Activated T-cell treated with anti-CD3 and anti-CD28 coated beads for 1 hour (primary cell): ENCODE results near the gene POLK.
"Not testable (repeated sequence)": the region's sequence is repeated elsewhere in the genome, so short reads cannot be mapped to it uniquely, and the experiment has no call there.

Source experiments
- DNase-seq: peaks from one replicate; pipeline ENCODE4 v3.0.0-alpha.2; 2020; ENCODE audit warnings: low read depth

The POLK gene

DNA sequence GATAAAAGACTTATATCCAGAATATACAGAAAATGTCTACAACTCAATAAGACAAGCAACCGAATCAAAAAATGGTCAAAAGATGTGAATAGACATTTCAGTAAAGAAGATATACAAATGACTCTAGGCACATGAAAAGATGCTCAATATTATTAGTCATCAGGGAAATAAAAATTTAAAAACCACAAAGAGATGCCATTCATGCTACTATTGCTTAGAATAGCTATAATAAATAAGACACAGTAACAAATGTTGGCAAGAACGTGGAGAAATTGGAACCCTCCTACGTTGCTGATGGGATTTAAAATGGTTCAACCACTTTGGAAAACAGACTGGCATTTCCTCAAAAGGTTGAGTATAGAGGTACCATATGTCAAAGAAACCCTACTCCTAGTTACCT lies 39.8 kb downstream of the POLK start:
- no peak for DNase-seq

DNA sequence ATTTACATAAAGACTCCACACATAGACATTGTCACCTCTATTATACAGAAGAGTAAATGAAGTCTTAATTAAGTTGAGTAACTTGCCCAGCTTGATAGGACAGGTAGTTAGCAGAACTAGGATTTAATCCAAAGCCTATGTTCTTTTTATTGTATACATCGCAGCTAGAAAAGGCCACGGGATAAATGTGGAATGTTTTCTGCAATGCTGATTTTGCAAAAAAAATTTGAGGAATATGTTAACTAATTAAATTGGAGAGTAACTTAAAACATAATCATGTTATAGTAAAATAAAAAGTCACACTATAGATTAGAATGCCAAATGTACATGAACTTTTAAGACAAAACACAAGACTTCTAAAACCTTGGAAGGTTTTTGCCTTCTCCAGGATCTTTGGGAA lies 41.1 kb downstream of the POLK start:
- no peak for DNase-seq

DNA sequence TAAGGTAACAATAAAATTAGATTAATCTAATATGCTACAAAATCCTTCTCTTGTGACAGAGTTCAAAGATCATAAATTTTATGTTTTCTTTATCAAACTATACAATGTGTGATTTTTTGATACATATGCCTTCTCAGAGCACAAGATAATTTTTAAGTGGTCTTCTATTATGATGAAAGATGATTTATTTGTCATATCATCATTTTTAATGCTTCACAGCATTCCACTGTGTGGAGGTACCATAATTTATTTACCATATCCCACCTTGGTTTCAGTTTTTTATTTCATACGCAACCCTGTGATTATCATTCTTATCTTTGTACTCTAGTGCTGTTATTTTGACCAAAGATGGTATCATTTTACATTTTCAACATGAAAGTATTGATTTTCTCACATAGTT lies 41.7 kb downstream of the POLK start:
- no peak for DNase-seq

DNA sequence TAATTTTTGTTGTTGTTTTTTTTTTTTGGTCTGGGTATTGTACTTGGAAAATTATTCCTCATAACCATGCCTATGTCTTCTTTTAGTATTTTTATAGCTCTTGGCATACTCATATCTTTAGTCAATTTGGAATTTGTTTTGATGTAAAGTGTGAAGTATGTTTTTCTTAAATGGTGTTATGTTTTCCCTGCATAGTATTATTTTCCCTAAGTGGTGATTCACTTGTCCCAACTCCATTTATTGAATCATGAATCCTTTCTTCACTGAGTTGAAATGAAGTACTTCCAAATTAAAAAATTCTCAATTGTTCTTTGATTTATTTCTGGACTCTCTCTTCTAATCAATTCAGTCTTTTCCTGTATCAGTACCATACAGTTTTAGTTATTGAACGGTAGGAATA lies 46.5 kb downstream of the POLK start:
- no peak for DNase-seq

DNA sequence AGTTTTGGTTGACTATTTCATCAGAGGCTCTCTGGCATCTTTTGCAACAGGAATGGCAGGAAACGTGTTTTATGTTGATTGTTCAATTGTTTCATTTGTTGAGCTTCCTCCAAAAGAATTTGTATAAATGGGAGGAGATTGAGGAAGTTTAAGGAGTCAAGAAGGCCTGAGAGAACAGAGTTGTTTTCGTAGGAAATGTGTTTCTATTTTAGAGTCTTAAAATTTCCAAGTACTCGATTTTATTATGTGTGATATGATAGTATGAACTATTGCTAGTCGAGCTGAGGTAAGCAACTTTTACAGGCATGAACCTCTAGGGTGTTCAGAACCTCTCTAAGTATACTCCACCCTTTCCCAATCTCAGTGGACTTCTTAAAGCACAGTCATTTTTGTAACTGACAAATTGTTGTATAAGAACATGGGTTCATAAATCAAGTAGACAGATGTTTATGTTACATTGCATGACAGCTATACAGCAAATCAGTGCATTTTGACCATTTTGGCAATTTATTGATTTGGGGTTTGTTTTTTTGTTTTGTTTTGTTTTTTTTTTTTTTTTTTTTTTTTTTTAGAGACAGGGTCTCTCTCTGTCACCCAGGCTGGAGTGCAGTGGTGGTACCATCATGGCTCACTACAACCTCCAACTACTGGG lies 47.4 kb downstream of the POLK start:
- no peak for DNase-seq

DNA sequence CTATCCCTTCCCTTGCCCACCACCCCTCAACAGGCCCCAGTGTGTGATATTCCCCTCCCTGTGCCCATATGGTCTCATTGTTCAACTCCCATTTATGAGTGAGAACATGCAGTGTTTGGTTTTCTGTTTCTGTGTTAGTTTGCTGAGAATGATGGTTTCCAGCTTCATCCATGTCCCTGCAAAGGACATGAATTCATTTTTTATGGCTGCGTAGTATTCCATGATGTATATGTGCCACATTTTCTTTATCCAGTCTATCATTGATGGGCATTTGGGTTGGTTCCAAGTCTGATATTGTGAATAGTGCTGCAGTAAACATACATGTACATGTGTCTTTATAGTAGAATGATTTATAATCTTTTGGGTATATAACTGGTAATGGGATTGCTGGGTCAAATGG lies 49.0 kb downstream of the POLK start:
- DNase-seq, result not testable (repeated sequence)

DNA sequence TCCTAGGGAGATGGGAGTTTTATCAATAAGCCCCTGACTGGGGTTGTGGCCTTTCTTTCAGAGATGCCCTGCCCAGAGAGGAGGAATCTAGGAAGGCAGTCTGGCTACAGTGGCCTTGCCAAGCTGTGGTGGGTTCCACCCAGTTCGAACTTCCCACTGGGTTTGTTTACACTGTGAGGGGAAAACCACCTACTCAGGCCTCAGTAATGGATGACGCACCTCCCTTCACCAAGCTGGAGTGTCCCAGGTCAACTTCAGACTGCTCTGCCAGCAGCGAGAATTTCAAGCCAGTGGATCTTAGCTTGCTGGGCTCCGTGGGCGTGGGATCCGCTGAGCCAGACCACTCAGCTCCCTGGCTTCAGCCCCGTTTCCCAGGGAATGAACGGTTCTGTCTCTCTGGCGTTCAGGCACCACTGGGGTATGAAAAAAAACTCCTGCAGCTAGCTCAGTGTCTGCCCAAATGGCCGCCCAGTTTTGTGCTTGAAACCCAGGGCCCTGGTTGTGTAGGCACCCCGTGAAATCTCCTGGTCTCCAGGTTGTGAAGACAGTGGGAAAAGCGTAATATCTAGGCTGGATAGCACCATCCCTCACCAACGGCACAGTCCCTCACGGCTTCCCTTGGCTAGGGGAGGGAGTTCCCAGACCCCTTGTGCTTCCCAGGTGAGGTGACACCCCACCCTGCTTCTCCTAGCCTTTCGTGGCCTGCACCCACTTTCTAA lies 54.5 kb downstream of the POLK start:
- not testable (repeated sequence) for DNase-seq

DNA sequence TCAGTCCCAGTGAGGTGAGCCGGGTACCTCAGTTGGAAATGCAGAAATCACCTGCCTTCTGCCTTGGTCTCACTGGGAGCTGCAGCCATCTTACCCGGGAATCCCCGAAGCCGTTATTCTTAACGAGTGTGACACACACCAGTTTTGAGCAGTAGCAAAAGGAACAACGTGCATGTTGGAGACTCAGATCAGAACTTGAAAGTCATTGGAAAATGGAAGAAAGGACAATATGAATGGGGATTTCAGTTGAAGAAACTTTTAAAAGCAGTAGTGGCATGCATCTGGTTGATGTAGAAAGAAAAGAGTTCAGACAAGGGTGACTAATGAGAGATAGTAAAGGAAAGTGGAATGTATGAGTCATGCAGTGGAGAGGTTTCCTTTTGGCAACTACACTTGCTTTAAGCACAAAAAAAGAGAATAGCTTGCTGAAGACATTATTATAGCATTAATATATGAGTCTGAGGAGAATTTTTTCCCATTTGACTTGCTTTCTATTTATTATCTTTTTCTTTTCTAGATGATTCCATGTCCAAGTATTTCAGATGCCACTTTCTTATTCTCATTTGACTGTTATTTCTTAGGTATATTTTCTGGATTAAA lies 55.1 kb downstream of the POLK start:
- DNase-seq, result no peak

DNA sequence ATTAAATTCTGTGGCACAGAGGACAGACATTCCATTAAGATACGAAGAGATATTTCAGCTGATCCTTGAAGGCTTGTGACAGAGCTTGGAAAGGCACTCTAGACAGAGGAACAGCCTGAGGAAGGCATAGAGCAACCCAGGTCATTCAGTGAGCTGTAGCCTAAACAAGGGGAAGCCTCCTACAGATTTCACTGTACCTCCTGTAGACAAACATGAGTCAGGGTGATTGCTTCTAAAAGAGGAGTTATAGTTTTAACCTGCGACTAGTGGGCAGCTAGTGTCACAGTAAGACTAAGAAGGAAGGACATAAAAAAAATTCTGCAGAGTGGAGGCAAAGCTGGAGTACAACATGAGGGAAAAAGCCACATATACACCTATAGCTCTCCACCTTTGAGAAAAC lies 56.0 kb downstream of the POLK start:
- no peak for DNase-seq

DNA sequence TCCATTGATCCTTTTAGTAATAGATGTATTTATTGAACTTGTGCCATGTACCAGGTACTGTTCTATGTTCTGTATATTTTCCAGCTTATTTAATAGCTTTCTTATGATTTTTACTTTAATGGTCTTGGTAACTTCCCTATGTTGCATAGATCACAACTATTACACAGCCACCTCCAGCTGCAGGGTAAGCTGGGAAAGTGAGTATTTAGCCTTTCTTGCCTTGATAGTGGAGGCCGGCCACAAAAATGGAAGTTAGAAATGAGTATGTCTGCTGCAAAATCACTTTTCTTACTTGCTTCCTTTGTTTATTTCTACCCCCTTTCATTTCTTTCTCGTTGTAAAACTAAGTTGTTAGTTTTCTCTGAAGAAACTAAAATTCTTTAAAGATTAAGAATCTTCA lies 56.5 kb downstream of the POLK start:
- DNase-seq, result no peak

DNA sequence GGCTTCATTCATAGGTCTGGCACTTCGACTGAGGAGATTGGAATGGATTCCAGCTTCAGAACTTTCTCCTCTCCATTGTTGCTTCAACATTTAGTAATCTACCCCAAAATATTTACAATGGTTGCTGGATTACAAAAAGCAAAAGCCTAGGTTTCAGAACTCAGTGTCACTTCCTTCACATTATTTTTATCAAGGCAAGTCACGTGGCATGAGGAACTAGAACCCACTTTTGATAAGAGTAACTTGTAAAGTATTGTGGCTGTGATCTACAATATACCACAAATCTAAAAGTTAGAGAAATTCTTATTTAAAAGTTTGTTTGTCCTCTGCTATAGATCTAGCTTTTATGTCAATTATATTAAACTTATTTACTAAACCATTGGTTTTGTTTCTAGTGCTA lies 59.9 kb downstream of the POLK start:
- DNase-seq, result no peak

DNA sequence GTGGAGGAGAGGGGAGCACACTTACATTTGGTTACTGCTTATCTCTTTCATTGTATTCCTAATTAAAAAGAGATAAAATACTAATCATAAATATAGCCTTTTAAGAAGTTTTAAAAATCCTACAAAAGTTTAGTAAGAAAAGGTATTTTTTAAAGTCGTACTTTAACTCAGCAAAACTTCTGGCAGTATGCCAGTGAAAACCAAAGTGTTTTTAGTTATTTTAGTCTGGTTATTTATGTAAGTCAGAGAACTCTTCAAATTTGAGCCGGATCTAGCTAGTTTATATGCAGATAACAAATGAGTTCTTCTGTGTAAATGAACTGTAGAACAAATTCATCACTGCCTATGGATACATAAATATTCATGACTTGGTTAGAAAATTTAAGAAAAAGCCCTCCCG lies 63.1 kb downstream of the POLK start:
- DNase-seq, result no peak

DNA sequence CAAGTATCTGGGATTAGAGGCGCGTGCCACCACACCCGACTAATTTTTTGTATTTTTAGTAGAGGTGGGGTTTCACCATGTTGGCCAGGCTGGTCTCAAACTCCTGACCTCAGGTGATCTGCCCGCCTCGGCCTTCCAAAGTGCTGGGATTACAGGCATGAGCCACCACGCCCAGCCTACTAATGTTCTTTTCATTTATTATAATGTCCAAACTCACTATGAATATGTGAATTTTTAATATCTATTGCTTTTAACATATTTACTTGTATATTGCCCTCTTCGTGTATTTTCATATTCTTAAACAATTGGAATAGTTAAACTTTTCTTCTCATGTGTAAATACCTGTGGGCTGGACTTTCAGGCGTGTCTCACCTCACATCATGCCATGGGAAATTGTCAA lies 66.6 kb downstream of the POLK start:
- not testable (repeated sequence) for DNase-seq

DNA sequence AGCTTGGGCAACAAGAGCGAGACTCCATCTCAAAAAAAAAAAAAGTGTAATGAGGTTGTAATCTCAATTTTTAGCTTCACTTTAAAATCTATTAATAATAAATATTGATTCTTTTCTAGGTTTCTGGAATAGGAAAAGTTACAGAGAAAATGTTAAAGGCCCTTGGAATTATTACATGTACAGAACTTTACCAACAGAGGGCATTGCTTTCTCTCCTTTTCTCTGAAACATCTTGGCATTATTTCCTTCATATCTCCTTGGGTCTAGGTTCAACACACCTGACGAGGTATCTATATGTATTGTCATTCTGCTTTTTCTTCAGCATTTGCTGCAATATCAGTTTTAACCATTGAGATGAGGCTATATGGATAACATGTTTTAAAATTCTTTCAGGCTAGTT lies 73.0 kb downstream of the POLK start:
- no peak for DNase-seq

DNA sequence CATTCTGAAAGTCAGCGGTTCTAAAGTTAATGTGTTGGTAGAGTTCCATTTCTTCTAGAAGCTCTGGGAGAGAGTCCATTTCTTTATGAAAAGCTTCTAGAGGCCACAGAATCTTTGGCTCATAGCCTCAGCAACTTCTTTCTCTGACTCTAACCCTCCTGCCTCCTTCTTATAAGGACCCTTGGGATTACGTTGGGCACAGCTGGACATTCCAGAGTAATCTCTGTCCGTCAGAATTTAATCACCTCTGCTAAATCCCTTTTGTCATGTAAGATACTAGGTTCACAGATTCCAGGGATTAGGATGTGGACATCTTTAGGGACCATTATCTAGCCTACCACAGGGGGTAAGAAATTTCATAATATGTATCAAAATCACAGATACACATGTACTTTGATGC lies 77.0 kb downstream of the POLK start:
- DNase-seq, result no peak

DNA sequence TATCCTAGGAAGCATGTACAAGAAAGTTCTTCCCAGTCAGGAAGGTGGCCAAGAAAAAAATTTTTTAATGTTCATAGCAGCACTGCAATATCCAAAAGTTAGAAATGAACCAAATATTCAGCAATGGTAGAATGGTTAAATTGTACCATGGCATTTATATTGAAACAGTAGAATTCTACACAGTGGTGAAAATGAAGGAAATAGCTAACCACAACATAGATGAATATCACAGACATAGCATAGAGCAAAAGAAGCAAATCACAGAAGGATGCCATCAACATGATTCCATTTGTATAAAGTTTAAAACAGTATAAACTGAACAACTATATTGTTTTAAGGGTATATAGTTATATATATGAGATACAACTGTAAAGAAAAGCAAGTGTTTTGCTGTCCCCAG lies 88.8 kb downstream of the POLK start:
- no peak for DNase-seq

DNA sequence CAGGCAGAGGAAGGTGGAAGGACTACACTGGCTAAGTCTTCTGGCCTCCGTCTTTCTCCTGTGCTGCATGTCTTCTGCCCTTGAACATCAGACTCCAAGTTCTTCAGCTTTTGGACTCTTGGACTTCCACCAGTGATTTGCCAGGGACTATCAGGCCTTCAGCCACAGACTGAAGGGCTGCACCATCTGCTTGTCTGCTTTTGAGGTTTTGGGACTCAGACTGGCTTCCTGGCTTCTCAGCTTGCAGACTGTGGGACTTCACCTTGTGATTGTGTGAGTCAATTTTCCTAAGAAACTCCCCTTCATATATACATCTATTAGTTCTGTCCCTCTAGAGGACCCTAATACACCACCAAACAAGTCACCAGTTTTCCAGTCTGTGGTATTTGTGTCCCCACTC lies 89.9 kb downstream of the POLK start:
- DNase-seq, result no peak

DNA sequence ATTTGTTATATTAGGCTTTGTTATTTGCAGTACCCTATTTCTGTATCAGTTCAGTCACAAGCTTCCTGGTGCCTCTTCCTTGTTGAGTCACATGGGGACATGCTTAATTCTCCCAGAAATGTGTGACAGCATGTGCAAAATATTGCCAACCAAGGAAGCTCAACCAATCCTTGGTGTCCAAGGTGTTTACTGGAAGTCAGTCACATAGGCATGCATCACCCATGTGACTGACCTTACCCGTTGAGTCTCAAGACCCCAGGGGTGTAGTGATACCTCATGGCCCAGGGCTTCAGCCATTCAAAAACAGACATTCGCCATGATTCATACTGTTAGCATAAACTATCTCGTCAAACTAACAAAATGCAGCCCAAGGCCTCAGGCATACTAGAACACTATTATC lies 90.3 kb downstream of the POLK start:
- no peak for DNase-seq

DNA sequence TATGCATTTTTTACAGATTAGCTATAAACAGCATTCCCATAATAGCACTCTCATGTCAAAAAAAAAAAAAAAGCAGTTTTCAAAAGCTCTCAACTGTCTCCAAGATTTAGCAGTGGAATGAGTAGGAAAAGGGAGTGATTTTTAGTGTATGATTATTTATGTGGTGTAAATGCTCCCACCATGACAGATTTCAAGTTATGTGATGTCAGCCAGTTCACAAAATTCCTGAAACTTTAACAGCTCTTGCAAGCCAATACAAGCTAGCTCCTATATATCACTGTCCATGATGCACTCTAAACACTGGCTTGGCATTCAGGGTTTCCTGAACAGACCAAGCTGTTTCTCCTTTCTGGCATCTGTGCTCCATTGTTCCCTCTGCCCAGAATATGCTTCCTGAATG lies 91.7 kb downstream of the POLK start:
- DNase-seq, result no peak

DNA sequence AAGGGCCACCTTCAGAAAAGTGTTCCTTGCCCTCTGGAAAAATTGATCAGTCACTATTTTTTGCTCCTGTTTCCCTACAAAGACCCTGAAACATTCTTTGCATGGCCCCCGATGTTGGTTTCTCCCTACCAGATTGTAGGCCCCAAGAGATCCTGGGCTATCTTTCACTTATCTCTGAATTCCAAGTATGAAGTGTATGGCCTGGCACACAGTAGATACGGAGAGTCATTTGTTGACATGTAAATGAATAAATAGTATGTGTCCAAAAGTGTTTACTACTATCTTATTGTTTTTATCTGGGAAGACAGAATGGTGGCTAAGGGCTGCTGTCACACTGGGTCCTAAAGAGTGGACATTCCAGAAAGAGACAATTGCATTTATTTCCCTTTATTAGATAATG lies 92.1 kb downstream of the POLK start:
- DNase-seq, result no peak

DNA sequence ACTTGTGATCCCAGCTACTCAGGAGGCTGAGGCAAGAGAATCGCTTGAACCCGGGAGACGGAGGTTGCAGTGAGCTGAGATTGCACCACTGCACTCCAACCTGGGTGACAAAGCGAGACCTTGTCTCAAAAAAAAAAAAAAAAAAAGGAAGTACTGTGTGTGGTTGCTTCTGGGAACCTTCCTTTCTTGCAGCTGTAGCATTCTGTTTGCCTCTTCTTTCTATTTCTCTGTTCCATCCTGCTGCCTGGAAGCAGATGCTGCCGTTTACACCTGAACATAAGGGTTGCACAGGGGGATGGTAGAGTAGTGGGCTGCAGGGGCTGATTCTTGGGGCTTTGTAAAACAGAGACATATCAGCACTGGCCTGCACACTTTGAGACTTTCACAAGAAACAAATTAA lies 95.7 kb downstream of the POLK start:
- DNase-seq, result not testable (repeated sequence)

DNA sequence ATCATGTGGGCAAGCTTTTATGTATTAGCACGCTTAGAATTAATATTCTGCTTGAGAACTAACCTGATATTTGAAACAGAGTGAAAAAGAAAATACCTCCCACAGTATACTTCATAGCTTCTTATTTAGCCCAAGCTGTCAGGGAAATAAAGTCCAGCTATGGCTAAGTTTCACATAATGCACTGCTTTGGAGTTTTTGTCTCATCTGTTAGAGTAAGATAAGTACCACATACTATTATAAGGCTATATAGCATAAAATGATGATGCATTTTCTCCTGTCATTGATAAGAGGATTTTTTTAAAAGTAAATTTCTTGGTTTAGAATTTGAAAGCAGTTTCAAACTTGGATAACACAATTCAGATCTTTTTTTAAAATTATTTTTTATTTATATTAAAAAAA lies 97.2 kb downstream of the POLK start:
- DNase-seq, result no peak

DNA sequence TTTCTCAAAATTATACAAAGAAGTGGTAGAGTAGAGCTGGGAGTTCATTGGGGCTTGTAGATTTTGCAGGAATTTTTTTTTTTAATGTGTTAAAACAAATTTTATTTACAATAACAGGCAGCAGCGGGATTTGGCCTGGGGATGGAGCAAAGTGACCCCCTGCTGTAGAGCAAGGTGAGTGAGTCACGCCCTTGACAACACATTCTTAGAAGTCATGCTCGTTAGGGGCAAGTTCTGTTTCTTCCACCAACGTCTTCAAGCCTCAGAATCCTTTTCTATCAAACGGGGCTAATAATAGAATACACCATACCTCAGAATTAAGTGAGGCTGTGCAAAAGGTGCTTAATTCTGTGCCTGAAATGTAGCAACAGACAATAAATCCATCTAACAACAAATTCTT lies 98.5 kb downstream of the POLK start:
- DNase-seq, result no peak

DNA sequence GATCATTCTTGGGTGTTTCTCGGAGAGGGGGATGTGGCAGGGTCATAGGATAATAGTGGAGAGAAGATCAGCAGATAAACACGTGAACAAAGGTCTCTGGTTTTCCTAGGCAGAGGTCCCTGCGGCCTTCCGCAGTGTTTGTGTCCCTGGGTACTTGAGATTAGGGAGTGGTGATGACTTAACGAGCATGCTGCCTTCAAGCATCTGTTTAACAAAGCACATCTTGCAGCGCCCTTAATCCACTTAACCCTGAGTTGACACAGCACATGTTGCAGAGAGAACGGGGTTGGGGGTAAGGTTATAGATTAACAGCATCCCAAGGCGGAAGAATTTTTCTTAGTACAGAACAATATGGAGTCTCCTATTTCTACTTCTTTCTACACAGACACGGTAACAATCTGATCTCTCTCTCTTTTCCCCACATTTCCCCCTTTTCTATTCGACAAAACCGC lies 99.2 kb downstream of the POLK start:
- not testable (repeated sequence) for DNase-seq
